GM10266 (cell line): Measurements from ENCODE around the gene OPCML.

ENCODE experiments used
- DNase-seq: peaks from one replicate; pipeline ENCODE4 v3.0.0; 2012; ENCODE audit errors: extremely low spot score
- TF ChIP-seq, protein P1 (sequence below): IDR thresholded peaks from 2 replicates; pipeline ENCODE4 v1.5.1; 2012; ENCODE audit warnings: mild to moderate bottlenecking, low read depth; ENCODE audit not compliant: control insufficient read depth, insufficient read depth; ENCODE audit errors: missing control alignments

OPCML gene

GRCh38 chr11:133385781-133386180 is 146.5 kb downstream of the OPCML start:
- TF ChIP-seq, protein P1, sequence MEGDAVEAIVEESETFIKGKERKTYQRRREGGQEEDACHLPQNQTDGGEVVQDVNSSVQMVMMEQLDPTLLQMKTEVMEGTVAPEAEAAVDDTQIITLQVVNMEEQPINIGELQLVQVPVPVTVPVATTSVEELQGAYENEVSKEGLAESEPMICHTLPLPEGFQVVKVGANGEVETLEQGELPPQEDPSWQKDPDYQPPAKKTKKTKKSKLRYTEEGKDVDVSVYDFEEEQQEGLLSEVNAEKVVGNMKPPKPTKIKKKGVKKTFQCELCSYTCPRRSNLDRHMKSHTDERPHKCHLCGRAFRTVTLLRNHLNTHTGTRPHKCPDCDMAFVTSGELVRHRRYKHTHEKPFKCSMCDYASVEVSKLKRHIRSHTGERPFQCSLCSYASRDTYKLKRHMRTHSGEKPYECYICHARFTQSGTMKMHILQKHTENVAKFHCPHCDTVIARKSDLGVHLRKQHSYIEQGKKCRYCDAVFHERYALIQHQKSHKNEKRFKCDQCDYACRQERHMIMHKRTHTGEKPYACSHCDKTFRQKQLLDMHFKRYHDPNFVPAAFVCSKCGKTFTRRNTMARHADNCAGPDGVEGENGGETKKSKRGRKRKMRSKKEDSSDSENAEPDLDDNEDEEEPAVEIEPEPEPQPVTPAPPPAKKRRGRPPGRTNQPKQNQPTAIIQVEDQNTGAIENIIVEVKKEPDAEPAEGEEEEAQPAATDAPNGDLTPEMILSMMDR: no peak
- DNase-seq: no peak

- TF ChIP-seq, protein P1: no peak
- DNase-seq: no peak
Measured at GRCh38 chr11:133384731-133385130, 147.6 kb downstream of the OPCML start.

GRCh38 chr11:133383689-133384088 is 148.6 kb downstream of the OPCML start:
- TF ChIP-seq, protein P1: no peak
- no peak for DNase-seq

DNA sequence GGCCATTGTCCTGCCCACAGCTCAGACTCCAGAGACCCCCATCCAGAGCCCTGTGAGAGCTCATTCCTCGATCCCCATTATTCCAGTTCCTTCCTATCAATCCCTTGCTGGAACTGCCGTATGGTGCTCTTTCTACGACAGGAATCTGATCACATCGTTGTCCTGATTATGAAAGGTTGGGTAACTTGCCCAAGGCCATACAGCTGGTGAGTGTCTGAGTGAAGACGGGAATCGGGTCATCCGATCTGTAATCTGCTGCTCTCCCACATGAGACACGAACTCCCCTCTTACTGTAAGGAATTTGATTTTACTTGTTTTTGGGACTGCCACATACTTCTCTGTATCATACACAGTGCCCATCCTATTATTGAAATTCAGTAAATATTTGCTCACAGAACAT is 149.1 kb downstream of the OPCML start:
- TF ChIP-seq, protein P1: no peak
- DNase-seq: no peak

- TF ChIP-seq, protein P1: no peak
- DNase-seq: no peak
Measured at GRCh38 chr11:133382131-133382812, 150.0 kb downstream of the OPCML start.

DNA sequence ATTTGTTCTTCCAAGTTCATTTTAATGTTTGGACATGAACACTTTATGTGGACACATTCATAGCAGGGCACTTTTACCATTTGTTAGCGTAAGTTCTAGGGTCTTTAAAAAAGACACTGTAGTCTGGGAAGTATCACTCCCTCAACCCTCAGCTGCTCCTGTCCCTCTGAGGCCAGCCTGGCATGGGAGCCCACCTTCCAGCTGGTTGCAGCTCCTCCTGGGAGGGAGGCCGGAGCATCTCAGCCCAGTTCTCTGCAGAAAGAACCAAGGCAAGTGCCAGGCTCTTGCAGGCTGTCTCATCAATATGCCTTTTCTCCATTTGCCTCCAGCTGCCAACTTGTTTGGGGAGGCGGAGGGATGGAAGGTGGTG is 150.6 kb downstream of the OPCML start:
- DNase-seq: no peak
- TF ChIP-seq, protein P1: no peak

- TF ChIP-seq, protein P1: no peak
- DNase-seq: no peak
Measured at GRCh38 chr11:133366147-133366546, 166.2 kb downstream of the OPCML start.
